ENCODE measurements around the gene KCNE4.

DNA sequence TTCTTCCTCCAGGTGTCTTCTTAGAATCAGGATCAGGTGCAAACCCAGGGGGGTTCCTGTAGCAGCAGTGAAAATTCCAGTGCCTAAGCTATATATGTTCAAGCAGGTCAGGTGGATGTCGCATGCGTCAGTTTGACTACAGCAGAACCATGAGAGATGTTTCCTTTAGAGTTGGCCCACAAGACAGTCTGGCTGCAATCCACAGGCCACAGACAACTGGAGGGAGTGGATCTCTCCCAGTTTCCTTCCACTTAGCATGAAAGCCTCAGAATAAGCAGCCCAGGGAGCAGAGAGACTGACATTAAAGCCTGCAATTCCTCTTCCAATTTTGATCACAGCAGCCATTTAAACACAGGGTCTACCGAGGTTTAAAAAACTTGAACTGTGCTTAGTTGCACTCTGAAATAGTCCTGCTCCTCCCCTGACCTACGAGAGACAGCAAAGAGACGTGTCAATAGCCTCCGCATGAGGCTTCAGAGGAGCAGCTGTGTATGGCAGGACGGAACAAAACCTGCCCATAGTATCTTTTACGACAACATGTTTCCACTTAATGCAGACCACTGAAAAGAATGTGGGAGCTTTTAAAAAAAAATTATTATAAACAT, 988 bp upstream of the KCNE4 start:
- TF ChIP-seq, protein P1, sequence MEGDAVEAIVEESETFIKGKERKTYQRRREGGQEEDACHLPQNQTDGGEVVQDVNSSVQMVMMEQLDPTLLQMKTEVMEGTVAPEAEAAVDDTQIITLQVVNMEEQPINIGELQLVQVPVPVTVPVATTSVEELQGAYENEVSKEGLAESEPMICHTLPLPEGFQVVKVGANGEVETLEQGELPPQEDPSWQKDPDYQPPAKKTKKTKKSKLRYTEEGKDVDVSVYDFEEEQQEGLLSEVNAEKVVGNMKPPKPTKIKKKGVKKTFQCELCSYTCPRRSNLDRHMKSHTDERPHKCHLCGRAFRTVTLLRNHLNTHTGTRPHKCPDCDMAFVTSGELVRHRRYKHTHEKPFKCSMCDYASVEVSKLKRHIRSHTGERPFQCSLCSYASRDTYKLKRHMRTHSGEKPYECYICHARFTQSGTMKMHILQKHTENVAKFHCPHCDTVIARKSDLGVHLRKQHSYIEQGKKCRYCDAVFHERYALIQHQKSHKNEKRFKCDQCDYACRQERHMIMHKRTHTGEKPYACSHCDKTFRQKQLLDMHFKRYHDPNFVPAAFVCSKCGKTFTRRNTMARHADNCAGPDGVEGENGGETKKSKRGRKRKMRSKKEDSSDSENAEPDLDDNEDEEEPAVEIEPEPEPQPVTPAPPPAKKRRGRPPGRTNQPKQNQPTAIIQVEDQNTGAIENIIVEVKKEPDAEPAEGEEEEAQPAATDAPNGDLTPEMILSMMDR (IDR thresholded peaks at IDR 0.05 in 4 of 5, conservative IDR thresholded peaks at IDR 0.05 in 1 of 5) = no peak
- TF ChIP-seq POLR2A (IDR thresholded peaks at IDR 0.05) = peak in 1 of 2 donors; percentile 2
